ENCODE measurements around the gene ANKRD33B.

GRCh38 chr5:10632110-10632761, 68.4 kb downstream of the ANKRD33B start:
- TF ChIP-seq POLR2A (IDR thresholded peaks at IDR 0.05; ENCODE audit: borderline replicate concordance, extremely low read depth, insufficient read depth, insufficient read length) (no peak), REST (IDR thresholded peaks at IDR 0.05; ENCODE audit: low read depth) (no peak), POLR2AphosphoS5 (IDR thresholded peaks at IDR 0.05; ENCODE audit: low read depth, low read length) (no peak), CEBPB (IDR thresholded peaks at IDR 0.05; ENCODE audit: low read depth) (no peak), YY1 (IDR thresholded peaks at IDR 0.05; ENCODE audit: extremely low read depth, insufficient replicate concordance, low read depth, low read length) (no peak), ZBTB33 (IDR thresholded peaks at IDR 0.05; ENCODE audit: extremely low read depth, insufficient replicate concordance, low read length) (no peak), RAD21 (IDR thresholded peaks at IDR 0.05; ENCODE audit: low read depth) (no peak)
- TF ChIP-seq, protein P1, sequence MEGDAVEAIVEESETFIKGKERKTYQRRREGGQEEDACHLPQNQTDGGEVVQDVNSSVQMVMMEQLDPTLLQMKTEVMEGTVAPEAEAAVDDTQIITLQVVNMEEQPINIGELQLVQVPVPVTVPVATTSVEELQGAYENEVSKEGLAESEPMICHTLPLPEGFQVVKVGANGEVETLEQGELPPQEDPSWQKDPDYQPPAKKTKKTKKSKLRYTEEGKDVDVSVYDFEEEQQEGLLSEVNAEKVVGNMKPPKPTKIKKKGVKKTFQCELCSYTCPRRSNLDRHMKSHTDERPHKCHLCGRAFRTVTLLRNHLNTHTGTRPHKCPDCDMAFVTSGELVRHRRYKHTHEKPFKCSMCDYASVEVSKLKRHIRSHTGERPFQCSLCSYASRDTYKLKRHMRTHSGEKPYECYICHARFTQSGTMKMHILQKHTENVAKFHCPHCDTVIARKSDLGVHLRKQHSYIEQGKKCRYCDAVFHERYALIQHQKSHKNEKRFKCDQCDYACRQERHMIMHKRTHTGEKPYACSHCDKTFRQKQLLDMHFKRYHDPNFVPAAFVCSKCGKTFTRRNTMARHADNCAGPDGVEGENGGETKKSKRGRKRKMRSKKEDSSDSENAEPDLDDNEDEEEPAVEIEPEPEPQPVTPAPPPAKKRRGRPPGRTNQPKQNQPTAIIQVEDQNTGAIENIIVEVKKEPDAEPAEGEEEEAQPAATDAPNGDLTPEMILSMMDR (IDR thresholded peaks at IDR 0.05 in 2 of 3, conservative IDR thresholded peaks at IDR 0.05 in 1 of 3; ENCODE audit: borderline replicate concordance in 1 of 3, insufficient read depth in 1 of 3, low read depth in 2 of 3, low read length in 2 of 3): no peak

Data from HCT116 (cell line).